Measurements from ENCODE around the gene CNIH3.

CNIH3 gene

GRCh38 chr1:224761245-224761644 is 145.1 kb downstream of the CNIH3 start:
- TF ChIP-seq MAX (IDR thresholded peaks at IDR 0.05; ENCODE audit: low read depth, low read length) (no peak), MYC (IDR thresholded peaks at IDR 0.05; ENCODE audit: low read depth, low read length) (no peak), POLR2A (IDR thresholded peaks at IDR 0.05; ENCODE audit: extremely low read depth, insufficient read length) (no peak), CTCF (IDR thresholded peaks at IDR 0.05; ENCODE audit: low read depth, low read length) (no peak)
- H3K4me3 ChIP-seq (ENCODE audit: low read depth, low read length) = no peak overlapping the region
- no peak for DNase-seq (ENCODE audit: low read depth)

- DNase-seq (ENCODE audit: low read depth) = no peak
- no peak overlapping the region for H3K4me3 ChIP-seq (ENCODE audit: low read depth, low read length)
- no peak for TF ChIP-seq MYC (IDR thresholded peaks at IDR 0.05; ENCODE audit: low read depth, low read length)
- no peak for TF ChIP-seq POLR2A (IDR thresholded peaks at IDR 0.05; ENCODE audit: extremely low read depth, insufficient read length)
- TF ChIP-seq CTCF (IDR thresholded peaks at IDR 0.05; ENCODE audit: low read depth, low read length) = no peak
- no peak for TF ChIP-seq MAX (IDR thresholded peaks at IDR 0.05; ENCODE audit: low read depth, low read length)
Observed at GRCh38 chr1:224762046-224762445, 145.9 kb downstream of the CNIH3 start.

- no peak for TF ChIP-seq CTCF (IDR thresholded peaks at IDR 0.05; ENCODE audit: low read depth, low read length)
- H3K4me3 ChIP-seq (ENCODE audit: low read depth, low read length) = no peak overlapping the region
- no peak for DNase-seq (ENCODE audit: low read depth)
Observed at GRCh38 chr1:224762701-224763100, 146.6 kb downstream of the CNIH3 start.

- no peak for DNase-seq (ENCODE audit: low read depth)
- H3K4me3 ChIP-seq (ENCODE audit: low read depth, low read length) = no peak overlapping the region
- no peak for TF ChIP-seq MAX (IDR thresholded peaks at IDR 0.05; ENCODE audit: low read depth, low read length)
- no peak for TF ChIP-seq POLR2A (IDR thresholded peaks at IDR 0.05; ENCODE audit: extremely low read depth, insufficient read length)
- no peak for TF ChIP-seq CTCF (IDR thresholded peaks at IDR 0.05; ENCODE audit: low read depth, low read length)
- TF ChIP-seq MYC (IDR thresholded peaks at IDR 0.05; ENCODE audit: low read depth, low read length) = no peak
Observed at GRCh38 chr1:224763126-224763775, 147.1 kb downstream of the CNIH3 start.

GRCh38 chr1:224766266-224766665 is 150.1 kb downstream of the CNIH3 start:
- no peak for TF ChIP-seq POLR2A (IDR thresholded peaks at IDR 0.05; ENCODE audit: extremely low read depth, insufficient read length)
- TF ChIP-seq MYC (IDR thresholded peaks at IDR 0.05; ENCODE audit: low read depth, low read length) = no peak
- TF ChIP-seq CTCF (IDR thresholded peaks at IDR 0.05; ENCODE audit: low read depth, low read length) = no peak
- no peak for TF ChIP-seq MAX (IDR thresholded peaks at IDR 0.05; ENCODE audit: low read depth, low read length)
- H3K4me3 ChIP-seq (ENCODE audit: low read depth, low read length) = no peak overlapping the region
- no peak for DNase-seq (ENCODE audit: low read depth)

- TF ChIP-seq MAX (IDR thresholded peaks at IDR 0.05; ENCODE audit: low read depth, low read length) (no peak), POLR2A (IDR thresholded peaks at IDR 0.05; ENCODE audit: extremely low read depth, insufficient read length) (no peak), CTCF (IDR thresholded peaks at IDR 0.05; ENCODE audit: low read depth, low read length) (no peak), MYC (IDR thresholded peaks at IDR 0.05; ENCODE audit: low read depth, low read length) (no peak)
- no peak for DNase-seq (ENCODE audit: low read depth)
- H3K4me3 ChIP-seq (ENCODE audit: low read depth, low read length) = no peak overlapping the region
Observed at GRCh38 chr1:224767031-224767430, 150.9 kb downstream of the CNIH3 start.
